Endodermal cell (in vitro differentiated cells): ENCODE results near the gene GLT1D1. TPM values are rescaled to one million over a fixed set of nuclear protein-coding genes. Genes with fewer than 3 reads are reported as not detected.

Source experiments
- DNase-seq: peaks from one replicate; pipeline ENCODE4 v3.0.0-alpha.2; 2017
- H3K27ac ChIP-seq: 2 replicates; pipeline ENCODE4 v1.5.1; 2013; ENCODE audit warnings: mild to moderate bottlenecking, low read depth, low read length, moderate library complexity
- H3K27me3 ChIP-seq: 2 replicates; pipeline ENCODE4 v1.6.1; 2013; ENCODE audit warnings: mild to moderate bottlenecking, low read length, moderate library complexity; ENCODE audit not compliant: insufficient read depth, control insufficient read depth, poor library complexity, severe bottlenecking
- H3K36me3 ChIP-seq: 2 replicates; pipeline ENCODE4 v1.7.0; 2013; ENCODE audit warnings: mild to moderate bottlenecking, low read length, moderate library complexity; ENCODE audit not compliant: control insufficient read depth, insufficient read depth
- H3K4me1 ChIP-seq: one replicate; pipeline ENCODE4 v1.7.0; 2013; ENCODE audit warnings: low read length; ENCODE audit not compliant: control insufficient read depth, insufficient read depth
- H3K4me3 ChIP-seq: 2 replicates; pipeline ENCODE4 v1.5.1; 2013; ENCODE audit warnings: mild to moderate bottlenecking, low read length, moderate library complexity
- H3K9ac ChIP-seq: 2 replicates; pipeline ENCODE4 v1.6.1; 2013; ENCODE audit warnings: mild to moderate bottlenecking, low read length, moderate library complexity; ENCODE audit not compliant: poor library complexity, severe bottlenecking; ENCODE audit errors: extremely low read depth
- H3K9me3 ChIP-seq: 2 replicates; pipeline ENCODE4 v1.6.1; 2013; ENCODE audit warnings: mild to moderate bottlenecking, low read length, moderate library complexity; ENCODE audit not compliant: control insufficient read depth
- H3K27ac Mint-ChIP-seq: 2 replicates; pipeline ENCODE4 v1.8.0; 2020; ENCODE audit warnings: mixed read lengths
- H3K27me3 Mint-ChIP-seq: 2 replicates; pipeline ENCODE4 v1.8.0; 2021; ENCODE audit warnings: mild to moderate bottlenecking, mixed read lengths; ENCODE audit not compliant: insufficient read depth
- H3K36me3 Mint-ChIP-seq: 2 replicates; pipeline ENCODE4 v1.8.0; 2020; ENCODE audit warnings: low read depth, mixed read lengths
- H3K4me1 Mint-ChIP-seq: 2 replicates; pipeline ENCODE4 v1.8.0; 2020; ENCODE audit warnings: mixed read lengths
- H3K4me3 Mint-ChIP-seq: 2 replicates; pipeline ENCODE4 v1.8.0; 2020; ENCODE audit warnings: mild to moderate bottlenecking, moderate library complexity, mixed read lengths
- H3K9me3 Mint-ChIP-seq: 2 replicates; pipeline ENCODE4 v1.8.0; 2020; ENCODE audit warnings: mild to moderate bottlenecking, mixed read lengths
- CTCF ChIP-seq: fragments of 200-600 bp; sonication (generic); conservative IDR thresholded peaks from 2 replicates; pipeline ENCODE4 v1.5.0; 2021; ENCODE audit warnings: antibody characterized with exemption, mild to moderate bottlenecking
- WGBS, 2 experiments: methylation state at CpG; one replicate each; pipeline versions ENCODE4 v1.1.5 to v1.1.7; 2013; ENCODE audit warnings: missing lambda C conversion rate in 2 of 2, mixed read lengths in 1 of 2; ENCODE audit not compliant: insufficient coverage in 1 of 2, insufficient read length in 1 of 2; 5-methylcytosine and 5-hydroxymethylcytosine counted together
- total RNA-seq, 2 donors: library from RNA; stranded (reverse); fragmentation: NEBNext Ultra II Directional in 1 of 2; extraction: Animal tissue kit (Norgen Biotek cat#: 25700) in 1 of 2; gene quantifications; 2 replicates in 1 of 2; 3 replicates in 1 of 2; pipeline ENCODE4 v1.2.1, GENCODE V29; 2021

Gene GLT1D1
- total RNA-seq, 2 donors from 2014 or later, result 23.8 to 25.4 TPM

GRCh38 chr12:128909653-128910052 is 56.4 kb downstream of the GLT1D1 start:
- no peak for TF ChIP-seq CTCF
- Histone ChIP-seq H3K36me3 (no peaks in the 10 kb centered on the region), H3K9me3 (no peaks in the 10 kb centered on the region), H3K27ac (no peak overlapping the region), H3K4me3 (no peak overlapping the region), H3K27me3 (no peaks in the 10 kb centered on the region), H3K4me1 (no peaks in the 10 kb centered on the region), H3K9ac (no peak overlapping the region)
- H3K27me3 Mint-ChIP-seq, result no peaks in the 10 kb centered on the region
- H3K9me3 Mint-ChIP-seq, result no peaks in the 10 kb centered on the region
- H3K36me3 Mint-ChIP-seq, result peaks cover 17% of the 10 kb centered on the region
- no peak overlapping the region for H3K27ac Mint-ChIP-seq
- no peaks in the 10 kb centered on the region for H3K4me1 Mint-ChIP-seq
- no peak for DNase-seq
- H3K4me3 Mint-ChIP-seq, result no peak overlapping the region
- WGBS, 2 experiments, result 90% methylated on average over 1 of the region's 1 CpG; no CpG with 5 or more reads in 1 of the 2 experiments

GRCh38 chr12:128910629-128911028 is 57.4 kb downstream of the GLT1D1 start:
- TF ChIP-seq CTCF, result no peak
- Histone ChIP-seq H3K36me3 (no peaks in the 10 kb centered on the region), H3K9ac (no peak overlapping the region), H3K27me3 (no peaks in the 10 kb centered on the region), H3K4me3 (no peak overlapping the region), H3K9me3 (no peaks in the 10 kb centered on the region), H3K27ac (no peak overlapping the region), H3K4me1 (no peaks in the 10 kb centered on the region)
- H3K36me3 Mint-ChIP-seq, result peaks cover 20% of the 10 kb centered on the region
- no peaks in the 10 kb centered on the region for H3K9me3 Mint-ChIP-seq
- no peaks in the 10 kb centered on the region for H3K27me3 Mint-ChIP-seq
- H3K4me3 Mint-ChIP-seq, result no peak overlapping the region
- H3K4me1 Mint-ChIP-seq, result no peaks in the 10 kb centered on the region
- peak; percentile 31 for DNase-seq
- H3K27ac Mint-ChIP-seq, result no peak overlapping the region
- 93 to 98% methylated on average over 10 of the region's 10 CpGs for WGBS, 2 experiments

GRCh38 chr12:128911861-128912260 is 58.6 kb downstream of the GLT1D1 start:
- Histone ChIP-seq H3K9me3 (no peaks in the 10 kb centered on the region), H3K27me3 (no peaks in the 10 kb centered on the region), H3K36me3 (peaks cover 7% of the 10 kb centered on the region), H3K4me1 (no peaks in the 10 kb centered on the region), H3K27ac (no peak overlapping the region), H3K4me3 (no peak overlapping the region), H3K9ac (no peak overlapping the region)
- no peak for TF ChIP-seq CTCF
- peaks cover 23% of the 10 kb centered on the region for H3K36me3 Mint-ChIP-seq
- no peaks in the 10 kb centered on the region for H3K4me1 Mint-ChIP-seq
- 94 to 100% methylated on average over 2 to 5 of the region's 5 CpGs for WGBS, 2 experiments
- H3K4me3 Mint-ChIP-seq, result no peak overlapping the region
- no peaks in the 10 kb centered on the region for H3K27me3 Mint-ChIP-seq
- no peak overlapping the region for H3K27ac Mint-ChIP-seq
- peak; percentile 36 for DNase-seq
- H3K9me3 Mint-ChIP-seq, result no peaks in the 10 kb centered on the region
